Effector memory CD4-positive, alpha-beta T cell (primary cell): ENCODE results near the gene ZNF319.

Source experiments
- DNase-seq, 3 donors: peaks; one replicate each; pipeline ENCODE4 v3.0.0-alpha.2; 2020
- H3K27ac ChIP-seq: 2 replicates; pipeline ENCODE4 v1.7.0; 2013; ENCODE audit warnings: mild to moderate bottlenecking, low read length, moderate library complexity; ENCODE audit not compliant: insufficient read depth, poor library complexity, severe bottlenecking
- H3K27me3 ChIP-seq: replicated peaks from 2 replicates; pipeline ENCODE4 v1.7.0; 2013; ENCODE audit warnings: mild to moderate bottlenecking, low read length; ENCODE audit not compliant: insufficient read depth, control insufficient read depth, poor library complexity, severe bottlenecking
- H3K36me3 ChIP-seq: 2 replicates; pipeline ENCODE4 v1.7.0; 2013; ENCODE audit warnings: mild to moderate bottlenecking, low read length, moderate library complexity; ENCODE audit not compliant: control insufficient read depth, insufficient read depth
- H3K4me1 ChIP-seq: 2 replicates; pipeline ENCODE4 v1.7.0; 2013; ENCODE audit warnings: low read length, mild to moderate bottlenecking; ENCODE audit not compliant: control insufficient read depth, insufficient read depth, poor library complexity, severe bottlenecking
- H3K4me3 ChIP-seq: 2 replicates; pipeline ENCODE4 v1.7.0; 2013; ENCODE audit warnings: low read length, low read depth, mild to moderate bottlenecking; ENCODE audit not compliant: insufficient read depth, poor library complexity, severe bottlenecking
- H3K9me3 ChIP-seq: 2 replicates; pipeline ENCODE4 v1.7.0; 2013; ENCODE audit warnings: mild to moderate bottlenecking, low read length, moderate library complexity; ENCODE audit not compliant: control insufficient read depth
- total RNA-seq, 3 donors: gene quantifications; one replicate each; lab custom pipeline; 2026; lab: John Stamatoyannopoulos, UW

Gene ZNF319
- total RNA-seq: 18.3 to 28.5 (median 20.7) reads per million in 3 donors

DNA sequence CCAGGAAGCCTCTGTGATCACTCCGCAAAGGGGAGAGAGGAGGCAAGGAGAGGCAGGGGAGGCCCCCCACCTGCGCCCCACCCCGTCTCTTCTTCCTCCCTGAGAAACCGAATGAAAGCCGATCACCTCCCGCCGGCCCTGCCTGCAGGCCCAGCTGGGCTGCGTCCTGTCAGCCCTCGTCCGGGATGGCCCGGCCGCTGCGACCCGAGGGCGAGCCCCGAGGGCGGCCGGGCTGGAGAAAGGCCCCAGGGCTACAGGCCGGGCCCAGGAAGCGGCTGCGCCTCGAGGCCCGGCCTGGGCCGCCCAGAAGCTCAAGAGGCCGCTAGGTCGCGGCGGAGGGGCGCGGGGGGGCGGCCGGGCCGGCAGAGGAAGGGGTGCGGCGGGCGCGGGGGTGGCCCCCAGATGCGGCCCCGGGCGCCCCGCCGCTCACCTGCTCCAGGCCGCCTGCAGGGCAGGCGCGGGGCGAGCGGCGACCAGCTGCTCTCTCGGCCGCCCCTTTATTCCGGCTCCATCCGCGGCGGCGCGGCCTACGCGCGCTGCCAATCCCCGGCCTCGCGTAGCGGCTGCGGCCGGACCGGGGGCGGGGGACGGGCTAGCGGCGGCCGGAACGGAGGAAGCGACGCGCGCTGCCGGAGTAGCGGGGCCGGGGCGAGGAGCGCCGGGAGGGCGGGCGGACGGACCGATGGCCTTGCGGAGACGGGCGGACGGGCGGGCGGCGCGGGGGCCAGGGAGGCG lies at the start of gene ZNF319:
ZNF319 (minus strand) TSS at position 702 of the 735 bp plus-strand sequence. CDS start 2,407 bp downstream, outside the sequence.
- Histone ChIP-seq H3K9me3 (no peaks in the 10 kb centered on the region), H3K27me3 (no peaks in the 10 kb centered on the region), H3K36me3 (peaks cover 28% of the 10 kb centered on the region), H3K4me1 (peaks cover 58% of the 10 kb centered on the region), H3K27ac (peak within 1 kb of the TSS; percentile 70), H3K4me3 (peak within 1 kb of the TSS; percentile 81)
- peak in 1 of 3 donors; percentile 15 for DNase-seq

DNA sequence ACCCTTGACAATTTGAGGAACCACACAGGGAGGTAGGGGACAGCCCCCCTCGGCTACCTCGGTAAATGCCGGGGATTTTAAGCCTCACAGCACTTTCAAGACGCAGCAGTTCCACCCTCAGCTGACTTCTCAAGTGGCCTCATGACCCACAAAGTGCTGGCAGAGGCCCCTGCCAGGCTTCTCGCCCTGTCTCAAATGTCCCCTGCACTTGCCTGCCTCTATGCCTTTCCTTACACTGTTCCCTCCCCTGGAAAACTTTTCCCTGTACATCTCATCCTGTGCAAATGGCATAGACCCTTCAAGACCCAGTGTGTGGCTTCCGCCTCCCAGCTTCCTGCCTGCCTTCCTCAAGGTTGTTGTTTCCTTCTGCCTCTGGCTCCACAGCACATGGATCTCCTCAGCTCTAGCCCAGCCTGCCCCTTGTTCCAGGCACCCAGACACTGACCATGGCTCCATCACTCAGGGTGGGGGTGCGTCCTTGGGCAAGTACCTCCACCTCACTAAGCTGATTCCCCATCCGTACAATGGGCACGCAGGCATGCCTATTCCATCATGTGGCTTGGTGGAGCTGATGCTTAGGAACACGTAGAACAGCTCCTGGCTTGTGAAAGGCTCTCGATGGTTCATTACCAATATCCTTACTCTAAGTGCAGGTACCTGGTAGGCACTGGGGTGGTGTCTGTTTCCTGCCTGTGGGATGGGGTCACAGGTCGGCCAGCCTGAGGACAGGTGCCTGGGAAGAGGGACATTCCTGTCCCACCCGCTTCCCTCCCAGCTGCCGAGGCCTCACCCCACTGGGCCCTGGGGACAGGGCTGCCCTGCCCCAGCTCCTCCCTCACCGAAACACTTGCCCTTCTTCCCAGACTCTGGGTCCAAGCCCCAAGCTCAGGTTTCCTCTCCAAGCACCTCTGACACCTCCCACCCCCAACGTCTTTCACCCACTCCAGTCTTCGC lies 49.0 kb upstream of the ZNF319 start:
- no peaks in the 10 kb centered on the region for H3K9me3 ChIP-seq
- DNase-seq: no peak
- no peak overlapping the region for H3K4me3 ChIP-seq
- no peaks in the 10 kb centered on the region for H3K27me3 ChIP-seq
- no peaks in the 10 kb centered on the region for H3K36me3 ChIP-seq
- no peaks in the 10 kb centered on the region for H3K4me1 ChIP-seq
- H3K27ac ChIP-seq: no peak overlapping the region

DNA sequence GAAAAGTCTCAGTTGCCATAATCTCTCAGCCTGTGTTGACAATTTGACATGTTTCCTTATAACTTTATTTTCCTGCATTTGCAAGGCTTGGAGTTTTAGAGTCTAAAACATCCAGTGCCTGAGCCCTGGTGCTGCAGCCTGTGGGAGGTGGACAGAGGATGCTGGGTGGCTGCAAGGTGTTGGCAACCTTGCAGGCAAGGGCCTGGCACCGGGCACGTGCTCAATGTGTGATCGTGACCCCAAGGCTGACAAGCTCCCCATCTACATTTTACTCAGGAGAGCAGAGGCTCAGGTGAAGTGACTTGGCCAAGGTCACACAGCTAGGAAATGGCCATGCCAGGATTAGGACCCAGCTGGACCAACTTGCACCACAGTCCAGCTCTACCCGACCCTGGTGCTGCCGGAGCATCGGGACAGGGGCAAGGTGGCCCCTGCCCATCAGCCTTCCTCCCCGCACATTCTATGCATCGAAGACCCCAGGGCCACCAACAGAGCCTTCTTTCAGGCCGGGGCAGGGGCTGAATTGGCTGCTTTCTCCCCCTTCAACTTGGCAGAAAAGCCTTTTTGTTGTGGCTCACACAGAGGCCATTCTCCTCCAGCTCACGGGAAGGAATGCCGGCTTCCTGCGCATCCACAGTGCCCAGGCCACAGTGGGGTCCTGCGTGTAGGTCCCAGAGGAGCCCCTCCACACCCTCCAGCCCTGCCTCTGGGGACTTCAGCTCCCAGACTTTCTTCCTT lies 48.2 kb upstream of the ZNF319 start:
- Histone ChIP-seq H3K27me3 (no peaks in the 10 kb centered on the region), H3K4me3 (no peak overlapping the region), H3K9me3 (no peaks in the 10 kb centered on the region), H3K27ac (no peak overlapping the region), H3K4me1 (no peaks in the 10 kb centered on the region), H3K36me3 (no peaks in the 10 kb centered on the region)
- no peak for DNase-seq

DNA sequence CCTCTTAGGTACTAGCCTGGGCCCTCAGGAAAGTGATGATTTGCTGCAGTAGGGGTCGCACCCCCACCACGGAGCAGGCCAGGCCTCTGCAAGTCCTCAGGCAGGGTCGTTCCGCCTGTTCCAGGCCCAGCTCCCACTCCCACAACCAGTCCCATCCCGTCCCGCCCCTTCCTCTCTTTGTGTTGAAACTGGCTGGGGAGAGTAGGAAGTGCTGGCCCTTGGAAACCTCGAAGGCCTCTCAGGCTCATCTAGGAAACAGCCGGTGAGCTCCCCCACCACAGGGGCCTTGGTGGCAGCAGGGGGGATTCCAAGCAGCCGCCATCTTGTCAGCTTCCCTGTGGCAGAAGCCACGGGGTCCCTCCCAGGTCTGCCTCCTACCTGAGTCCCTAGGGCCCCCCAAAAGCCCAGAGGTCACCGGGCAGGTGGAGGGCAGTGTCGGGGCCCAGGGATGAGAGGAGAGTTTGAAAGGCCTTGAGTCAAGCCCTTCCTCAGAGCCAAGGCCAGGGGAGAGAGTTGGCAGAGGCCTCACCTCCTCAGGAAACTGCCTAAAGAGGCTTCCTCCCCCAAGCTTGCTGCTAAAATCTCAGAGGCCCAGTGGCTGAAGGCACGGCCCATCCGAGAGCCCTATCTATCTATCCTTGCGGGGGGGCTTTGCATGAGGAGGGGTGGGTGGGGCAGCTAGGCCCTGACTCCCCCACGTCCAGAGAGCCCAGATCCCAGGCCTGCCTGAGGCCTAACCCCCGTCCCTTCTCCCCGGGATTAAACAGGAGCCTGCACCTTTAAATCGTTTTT lies 47.3 kb upstream of the ZNF319 start:
- Histone ChIP-seq H3K9me3 (no peaks in the 10 kb centered on the region), H3K36me3 (no peaks in the 10 kb centered on the region), H3K27me3 (no peaks in the 10 kb centered on the region), H3K4me3 (no peak overlapping the region), H3K4me1 (no peaks in the 10 kb centered on the region), H3K27ac (no peak overlapping the region)
- no peak for DNase-seq

- H3K27ac ChIP-seq: no peak overlapping the region
- H3K36me3 ChIP-seq: no peaks in the 10 kb centered on the region
- no peaks in the 10 kb centered on the region for H3K4me1 ChIP-seq
- H3K9me3 ChIP-seq: no peaks in the 10 kb centered on the region
- H3K4me3 ChIP-seq: no peak overlapping the region
- no peaks in the 10 kb centered on the region for H3K27me3 ChIP-seq
- DNase-seq: no peak
Observed at GRCh38 chr16:58046936-58047335, 46.5 kb upstream of the ZNF319 start.

- Histone ChIP-seq H3K27me3 (no peaks in the 10 kb centered on the region), H3K36me3 (no peaks in the 10 kb centered on the region), H3K9me3 (no peaks in the 10 kb centered on the region), H3K4me1 (no peaks in the 10 kb centered on the region), H3K27ac (no peak overlapping the region), H3K4me3 (no peak overlapping the region)
- DNase-seq: no peak
Observed at GRCh38 chr16:58046054-58046881, 45.8 kb upstream of the ZNF319 start.

GRCh38 chr16:58045096-58045495 lies 44.6 kb upstream of the ZNF319 start:
- H3K36me3 ChIP-seq: no peaks in the 10 kb centered on the region
- no peaks in the 10 kb centered on the region for H3K27me3 ChIP-seq
- H3K9me3 ChIP-seq: no peaks in the 10 kb centered on the region
- DNase-seq: no peak
- H3K4me3 ChIP-seq: no peak overlapping the region
- no peaks in the 10 kb centered on the region for H3K4me1 ChIP-seq
- no peak overlapping the region for H3K27ac ChIP-seq

- Histone ChIP-seq H3K4me1 (no peaks in the 10 kb centered on the region), H3K4me3 (no peak overlapping the region), H3K36me3 (no peaks in the 10 kb centered on the region), H3K27me3 (no peaks in the 10 kb centered on the region), H3K9me3 (no peaks in the 10 kb centered on the region), H3K27ac (no peak overlapping the region)
- DNase-seq: no peak
Observed at GRCh38 chr16:58044266-58045019, 44.0 kb upstream of the ZNF319 start.
